Measurements from ENCODE around the gene ARHGEF17.

- TF ChIP-seq CTCF (IDR thresholded peaks at IDR 0.05 in 8 of 11, conservative IDR thresholded peaks at IDR 0.05 in 3 of 11): no peak
- TF ChIP-seq POLR2A (IDR thresholded peaks at IDR 0.05): no peak
- no peak for TF ChIP-seq POLR2AphosphoS5 (IDR thresholded peaks at IDR 0.05)
These were observed 45.3 kb downstream of the ARHGEF17 start for GRCh38 chr11:73353422-73353821.

Data from spleen (tissue), 7 donors.